GM19468 (cell line): ENCODE measurements around the gene SPCS2.
"Not testable (repeated sequence)": the region's sequence is repeated elsewhere in the genome, so short reads cannot be mapped to it uniquely, and the experiment has no call there.

Source experiments
- ATAC-seq: cut with Tn5 transposase; IDR thresholded peaks from one replicate; pipeline ENCODE4 v1.9.1; 2021; ENCODE audit warnings: mild to moderate bottlenecking, moderate library complexity, moderate number of reproducible peaks; ENCODE audit not compliant: unreplicated experiment; ENCODE audit errors: extremely low read depth

SPCS2 gene

DNA sequence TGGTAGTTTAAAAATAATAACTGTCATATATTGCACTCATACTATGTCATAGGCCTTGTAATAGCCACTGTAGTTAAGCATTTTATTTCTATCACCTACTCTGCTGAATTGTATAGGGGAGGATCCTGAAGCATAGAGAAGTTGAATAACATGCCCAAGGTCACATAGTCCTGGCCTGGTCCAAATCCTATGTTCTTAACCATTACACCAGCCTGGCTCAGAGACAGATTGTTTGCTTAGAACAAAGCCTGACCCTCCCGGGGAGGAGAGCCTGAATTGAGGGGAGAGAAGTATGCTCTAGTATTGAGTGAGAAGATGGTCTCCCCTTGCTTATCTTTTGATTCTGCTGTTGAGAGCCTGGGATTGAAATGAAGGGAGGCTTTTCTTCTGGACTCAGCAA is 41.9 kb downstream of the SPCS2 start:
- no peak for ATAC-seq

DNA sequence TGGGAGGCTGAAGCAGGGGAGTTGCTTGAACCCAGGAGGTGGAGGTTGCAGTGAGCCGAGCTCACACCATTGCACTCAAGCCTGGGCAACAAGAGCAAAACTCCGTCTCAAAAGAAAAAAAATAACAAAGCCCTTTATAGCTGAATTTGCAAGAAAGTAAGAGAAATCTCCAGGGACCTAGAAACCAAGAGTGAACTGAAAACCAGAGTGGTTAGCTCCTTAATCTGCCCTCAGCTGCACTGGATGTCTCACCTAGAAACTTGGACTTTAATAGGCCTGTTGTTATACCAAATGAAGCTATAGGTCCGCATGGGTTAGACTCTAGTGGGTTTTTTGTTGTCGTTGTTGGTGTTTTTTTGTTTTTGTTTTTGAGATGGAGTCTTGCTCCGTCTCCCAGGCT is 43.8 kb downstream of the SPCS2 start:
- ATAC-seq: no peak

DNA sequence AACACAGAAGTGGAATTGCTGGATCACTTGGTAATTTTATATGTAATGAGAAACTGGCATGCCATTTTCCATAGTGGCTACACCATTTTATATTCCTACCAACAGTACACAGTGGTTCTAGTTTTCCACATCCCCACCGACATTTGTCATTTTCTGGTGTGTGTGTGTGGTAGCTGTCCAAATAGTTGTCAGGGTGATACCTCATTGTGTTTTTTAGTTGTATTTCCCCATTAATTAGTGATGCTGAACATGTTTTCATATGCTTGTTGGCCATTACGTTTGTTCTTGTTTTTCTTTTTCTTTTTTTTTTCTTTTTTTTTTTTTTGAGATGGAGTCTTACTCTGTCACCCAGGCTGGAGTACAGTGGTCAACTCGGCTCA is 51.9 kb downstream of the SPCS2 start:
- no peak for ATAC-seq

DNA sequence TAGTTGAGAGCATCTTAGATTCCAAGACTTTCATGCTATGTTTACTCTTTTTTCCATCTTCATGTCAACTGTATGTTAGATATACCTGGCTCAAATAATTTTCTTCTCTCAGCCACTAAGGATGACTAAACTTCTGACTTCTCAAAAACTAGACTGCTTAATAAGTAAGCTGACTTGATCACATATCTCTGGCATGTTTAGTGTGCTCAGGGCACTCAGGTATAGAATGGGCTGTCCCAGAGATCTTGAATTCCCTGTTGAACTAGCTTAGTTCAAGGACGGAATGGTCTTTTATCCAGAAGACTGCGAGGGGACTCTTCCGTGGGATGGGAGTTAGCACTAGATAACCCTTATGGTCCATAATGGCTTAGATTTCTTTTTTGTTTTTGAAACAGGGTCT is 52.6 kb downstream of the SPCS2 start:
- no peak for ATAC-seq

DNA sequence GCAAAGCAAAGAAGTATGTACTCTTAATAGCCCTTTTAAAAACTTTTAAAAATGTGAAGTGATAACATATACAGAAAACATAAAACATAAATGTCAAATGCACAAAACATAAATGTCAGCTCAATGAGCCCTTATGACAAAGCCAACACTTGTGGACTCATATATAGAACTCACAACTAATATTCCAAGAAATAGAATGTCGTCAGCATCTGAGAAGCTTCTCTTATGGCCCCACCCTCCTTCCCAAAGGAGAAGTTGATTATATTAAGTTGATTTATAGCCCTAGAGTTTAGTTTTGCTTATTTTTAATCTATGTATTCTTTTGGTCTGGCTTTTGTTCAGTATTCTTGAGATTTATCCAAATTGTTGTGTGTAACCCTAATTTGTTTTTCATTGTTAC is 53.5 kb downstream of the SPCS2 start:
- ATAC-seq: no peak

DNA sequence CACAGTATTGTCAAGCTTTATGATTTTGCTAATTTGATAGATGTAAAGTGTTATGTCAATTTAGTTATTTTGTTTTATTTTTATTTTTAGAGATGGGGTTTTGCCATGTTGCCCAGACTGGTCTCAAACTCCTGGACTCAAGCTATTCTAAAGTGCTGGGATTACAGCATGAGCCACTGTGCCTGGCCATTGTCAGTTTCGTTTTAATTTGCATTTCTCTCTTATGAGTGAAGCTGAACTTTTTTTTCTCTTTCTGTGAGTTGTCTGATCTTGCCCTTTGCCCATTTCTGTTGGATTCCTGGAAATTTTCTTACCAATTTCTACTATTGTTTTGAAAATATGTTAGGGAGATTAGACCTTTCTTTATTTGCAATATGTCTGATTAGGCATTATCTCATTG is 55.1 kb downstream of the SPCS2 start:
- no peak for ATAC-seq

DNA sequence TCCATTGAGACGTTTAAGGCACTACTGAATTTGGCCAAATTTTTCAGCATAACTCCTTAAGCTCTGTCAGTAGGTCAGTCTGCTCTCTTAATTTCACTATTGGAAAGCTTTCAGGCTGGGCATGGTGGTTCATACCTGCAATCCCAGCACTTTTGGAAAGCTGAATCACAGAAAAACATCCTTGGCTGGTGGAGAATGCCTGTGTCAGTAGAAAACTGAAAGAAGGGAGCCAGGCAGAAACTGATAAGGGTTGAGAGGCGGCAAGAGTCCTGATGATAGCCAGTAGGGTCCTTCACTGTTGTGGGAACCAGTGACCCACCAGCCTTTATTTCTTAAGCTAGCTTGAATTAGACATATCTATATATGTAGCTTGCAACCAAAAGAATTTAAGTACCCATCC is 62.3 kb downstream of the SPCS2 start:
- ATAC-seq: no peak

DNA sequence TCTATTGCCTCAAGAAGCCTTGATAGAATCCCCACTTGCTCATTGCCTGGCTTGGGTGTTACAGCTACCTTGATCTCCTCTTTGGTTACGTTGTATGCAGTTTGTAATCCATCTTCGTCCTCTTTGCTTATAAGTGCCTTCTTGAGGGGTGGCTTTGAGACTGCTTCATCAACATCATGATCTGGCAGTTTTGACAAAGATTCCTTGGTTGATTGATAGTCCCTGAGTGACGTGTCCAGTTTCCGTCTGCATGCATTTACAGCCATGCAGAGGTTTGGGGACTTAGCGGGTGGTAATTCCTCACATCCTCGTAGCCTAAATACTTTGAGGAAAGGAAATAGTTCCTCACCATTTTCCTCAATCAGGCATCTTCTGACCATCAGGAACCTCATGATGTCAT is 62.8 kb downstream of the SPCS2 start:
- ATAC-seq: no peak

DNA sequence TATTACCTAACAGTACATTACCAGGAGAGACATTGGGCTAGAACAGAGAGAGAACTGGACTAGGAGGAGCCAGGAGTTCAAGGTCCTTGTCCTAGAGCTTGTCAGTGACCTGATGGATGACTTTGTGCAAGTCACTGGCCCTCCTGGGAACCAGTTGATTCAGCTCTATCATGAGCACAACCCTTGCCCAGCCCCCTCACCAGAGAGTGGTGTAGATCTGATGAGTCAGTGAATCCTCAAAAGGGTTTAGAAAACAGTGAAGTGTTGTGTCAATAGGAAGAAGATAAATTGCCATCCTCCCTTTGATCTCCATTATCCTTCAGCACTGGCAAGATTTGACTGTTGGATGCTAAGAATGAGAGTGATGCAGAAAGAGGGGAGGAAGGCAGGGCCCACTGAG is 64.0 kb downstream of the SPCS2 start:
- no peak for ATAC-seq

DNA sequence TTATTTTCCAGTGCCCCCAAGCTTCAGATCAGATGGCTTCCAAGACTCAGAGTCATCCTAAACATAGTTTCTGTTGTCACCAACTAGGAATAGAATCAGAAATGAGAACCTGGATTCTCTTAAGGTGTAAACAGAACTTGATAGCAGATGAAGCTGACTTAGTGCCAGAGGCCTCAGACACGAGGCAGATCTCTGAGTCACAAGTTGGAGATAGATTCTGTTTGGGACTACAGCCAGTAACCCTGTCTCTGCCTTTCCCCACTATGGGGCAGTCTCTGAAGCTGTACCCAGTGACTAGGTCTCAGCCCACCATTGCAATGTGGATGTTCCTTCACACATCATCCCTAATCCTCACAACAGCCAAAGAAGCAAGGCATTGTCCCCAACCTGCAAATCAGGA is 65.1 kb downstream of the SPCS2 start:
- no peak for ATAC-seq

DNA sequence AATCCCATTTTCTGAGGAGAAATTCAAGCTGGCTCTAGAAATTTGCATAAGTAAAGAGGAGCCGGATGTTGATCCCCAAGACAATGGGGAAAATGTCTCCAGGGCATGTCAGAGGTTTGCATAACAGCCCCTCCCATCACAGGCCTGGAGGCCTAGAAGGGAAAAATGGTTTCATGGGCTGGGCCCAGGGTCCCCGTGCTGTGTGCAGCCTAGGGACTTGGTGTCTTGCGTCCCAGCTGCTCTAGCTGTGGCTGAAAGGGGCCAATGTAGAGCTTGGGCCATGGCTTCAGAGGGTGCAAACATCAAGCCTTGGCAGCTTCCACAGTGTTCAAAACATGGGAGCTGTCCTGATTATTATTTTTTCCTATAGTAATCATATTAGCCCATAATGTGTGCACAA is 70.1 kb downstream of the SPCS2 start:
- not testable (repeated sequence) for ATAC-seq

DNA sequence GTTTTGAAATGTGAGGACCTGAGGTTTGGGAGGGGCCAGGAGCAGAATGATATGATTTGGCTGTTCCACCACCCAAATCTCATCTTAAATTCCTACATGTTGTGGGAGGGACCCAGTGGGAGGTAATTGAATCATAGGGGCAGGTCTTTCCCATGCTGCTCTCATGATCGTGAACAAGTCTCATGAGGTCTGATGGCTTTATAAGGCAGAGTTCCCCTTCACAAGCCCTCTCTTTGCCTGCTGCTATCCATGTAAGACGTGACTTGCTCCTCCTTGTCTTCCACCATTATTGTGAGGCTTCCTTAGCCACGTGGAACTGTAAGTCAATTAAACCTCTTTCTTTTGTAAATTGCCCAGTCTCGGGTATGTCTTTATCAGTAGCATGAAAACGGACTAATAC is 71.3 kb downstream of the SPCS2 start:
- not testable (repeated sequence) for ATAC-seq

DNA sequence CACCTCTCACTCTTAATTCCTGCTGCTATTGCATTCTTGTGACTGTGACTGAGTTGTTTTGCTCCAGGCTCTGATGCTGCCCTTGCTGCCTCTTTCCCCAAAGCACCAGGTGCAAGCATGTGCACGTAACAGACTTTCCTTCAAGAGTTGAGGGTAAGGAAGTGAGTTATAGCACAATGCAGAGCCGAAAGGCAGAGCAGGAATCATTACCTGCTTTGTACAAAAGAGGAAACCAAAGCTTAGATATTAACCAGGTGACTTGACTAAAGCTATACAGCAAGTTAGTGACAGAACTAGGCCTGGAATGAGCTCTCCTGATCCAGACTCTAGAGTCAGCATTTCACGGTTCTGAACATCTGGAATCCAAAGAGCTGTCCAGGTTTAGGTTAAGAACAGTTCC is 73.2 kb downstream of the SPCS2 start:
- ATAC-seq: no peak

DNA sequence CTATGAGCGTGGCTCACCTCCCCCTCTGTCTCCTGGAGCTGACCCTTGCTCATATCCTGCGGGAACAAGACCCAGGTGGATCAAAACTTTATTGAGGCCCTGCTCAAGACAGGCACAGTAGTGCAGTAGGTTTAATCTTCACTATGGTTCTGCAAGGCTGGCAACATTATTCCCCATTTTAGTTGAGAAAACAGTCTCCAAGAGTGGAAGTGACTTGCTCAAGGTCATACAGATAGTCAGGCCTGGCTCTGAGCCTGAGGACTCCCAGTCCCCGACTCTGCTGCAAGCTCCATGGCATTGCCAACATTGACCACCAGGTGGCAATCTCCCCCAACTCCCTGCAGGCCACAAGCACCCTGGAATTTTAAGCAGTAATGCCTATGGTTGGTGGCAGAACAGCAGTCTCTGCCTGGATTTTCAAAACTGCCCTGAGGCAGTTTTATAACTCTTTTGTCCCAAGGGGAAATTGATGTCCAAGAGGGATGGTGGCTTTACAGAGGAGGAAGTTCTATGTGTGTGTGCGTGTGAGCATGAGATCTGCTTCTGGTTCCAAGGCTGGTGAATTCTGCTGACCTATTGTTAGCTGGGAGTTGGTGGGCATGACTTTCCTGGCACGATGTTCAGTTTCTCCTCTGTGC is 73.8 kb downstream of the SPCS2 start:
- ATAC-seq: no peak

DNA sequence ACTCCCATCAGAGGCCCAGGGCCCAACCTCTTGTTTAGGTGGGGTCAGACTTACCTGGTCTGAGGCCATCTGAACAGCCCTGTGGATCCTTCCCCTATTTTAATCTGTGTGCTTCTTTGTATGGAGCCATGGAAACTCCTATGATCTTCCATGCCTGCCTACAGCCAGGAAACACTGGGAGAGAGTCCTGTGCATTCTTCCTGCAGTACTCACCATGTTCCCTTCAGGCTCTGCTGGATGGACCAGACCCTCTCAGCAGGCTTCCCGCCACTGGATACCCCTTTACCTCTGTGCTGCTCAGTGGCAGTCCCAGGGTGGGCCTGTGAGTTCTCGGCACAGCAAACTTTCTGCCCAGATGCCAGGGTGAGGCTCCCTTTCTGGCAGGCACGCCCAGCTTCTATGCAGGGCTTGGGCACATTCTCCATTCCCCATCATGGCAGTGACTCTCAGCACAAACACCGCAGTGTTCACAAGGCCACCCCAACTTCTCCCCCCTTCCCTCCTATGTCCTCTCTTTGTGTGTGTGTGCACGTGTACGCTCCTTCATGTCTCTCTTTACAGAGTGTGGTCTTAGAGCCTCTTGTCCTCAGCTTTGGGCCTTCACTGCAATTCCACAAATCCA is 74.5 kb downstream of the SPCS2 start:
- ATAC-seq: no peak

DNA sequence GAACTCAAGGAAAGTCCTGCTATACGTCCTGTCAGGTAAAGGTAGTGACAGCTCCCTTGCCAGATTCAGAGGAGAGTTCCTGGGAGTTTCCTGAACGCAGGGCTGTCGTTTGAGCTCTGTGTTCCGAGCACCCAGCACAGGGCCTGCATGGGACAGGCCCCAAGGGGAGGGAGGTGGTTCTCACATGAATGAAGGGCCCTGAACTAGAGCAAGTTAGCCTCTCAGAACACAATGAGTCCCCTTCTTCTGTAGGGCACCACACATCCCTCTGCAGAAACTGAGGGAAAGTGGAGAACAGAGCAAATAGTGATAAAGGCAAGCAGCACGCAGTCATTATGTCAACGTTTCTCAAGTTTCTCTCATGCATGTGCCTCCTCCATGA is 75.0 kb downstream of the SPCS2 start:
- no peak for ATAC-seq

DNA sequence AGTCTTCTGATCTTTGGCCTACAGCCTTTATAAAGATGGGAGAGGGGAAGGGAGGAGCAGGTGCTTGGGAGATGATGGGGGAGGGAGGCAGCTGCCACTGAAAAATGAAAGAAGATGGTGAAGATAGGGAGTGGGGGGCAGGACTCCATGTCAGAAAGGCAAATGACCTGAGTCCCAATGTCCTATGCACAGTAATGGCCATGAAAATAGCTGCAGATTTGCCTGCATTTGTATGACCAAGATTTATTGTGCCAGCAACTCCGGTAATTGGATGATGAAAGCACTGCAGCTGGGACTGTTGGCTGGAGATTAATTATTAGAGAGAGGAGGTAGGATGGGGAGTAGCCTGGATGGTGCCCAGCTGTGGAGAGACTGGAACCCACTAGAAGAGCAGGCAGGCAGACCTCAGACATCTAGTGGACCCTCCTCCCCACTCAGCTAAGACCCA is 75.7 kb downstream of the SPCS2 start:
- ATAC-seq: no peak

DNA sequence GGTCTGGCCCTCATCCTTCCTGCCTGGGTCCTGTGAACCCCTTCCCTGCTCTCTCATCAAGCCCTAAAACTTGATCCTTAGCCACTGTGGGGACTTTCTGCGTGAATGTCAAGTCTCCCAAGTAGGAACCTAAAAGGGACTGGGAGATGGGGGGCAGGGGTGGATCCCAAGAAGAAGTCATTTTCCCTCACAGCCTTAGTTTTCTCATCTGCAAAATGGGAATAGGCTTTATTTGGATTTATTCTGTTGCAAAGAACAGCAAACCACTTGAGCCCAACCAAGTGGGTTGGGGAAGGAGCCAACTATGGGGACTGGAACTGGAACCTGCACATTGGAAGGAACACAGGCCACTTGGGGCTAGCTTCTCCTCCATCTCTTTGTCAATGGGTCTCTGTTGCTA is 76.5 kb downstream of the SPCS2 start:
- no peak for ATAC-seq

DNA sequence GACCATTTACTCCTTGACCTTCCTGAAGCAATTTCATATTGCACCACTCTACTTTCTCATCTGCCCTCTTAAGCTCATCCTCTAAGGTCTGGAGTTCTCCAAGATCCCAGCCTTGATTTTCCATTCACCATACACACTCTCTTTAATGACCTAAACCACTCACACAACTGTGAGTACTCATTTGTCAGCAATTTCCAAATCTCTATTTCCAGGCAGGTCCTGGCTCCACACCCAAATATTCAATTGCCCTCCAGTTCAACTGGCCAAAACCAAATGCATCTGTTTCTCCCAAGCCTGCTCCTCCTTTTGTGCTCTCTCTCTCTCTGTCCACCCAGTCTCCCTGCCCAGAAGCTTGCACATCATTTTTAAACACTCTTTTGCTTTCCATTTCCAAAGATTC is 79.3 kb downstream of the SPCS2 start:
- ATAC-seq: no peak
